NCI-H748 (cell line): ENCODE results near the gene UGP2.
A peak's percentile ranks its signal among the peaks of the same experiment; 100 is the strongest.
"Not testable (repeated sequence)": the region's sequence is repeated elsewhere in the genome, so short reads cannot be mapped to it uniquely, and the experiment has no call there.

Experiments used
- DNase-seq: peaks from one replicate; lab custom pipeline; 2025; ENCODE audit not compliant: unreplicated experiment; lab: John Stamatoyannopoulos, UW

UGP2 gene

GRCh38 chr2:63891488-63892030 is 49.9 kb downstream of the UGP2 start:
- DNase-seq: no peak

- DNase-seq: no peak
Observed at GRCh38 chr2:63893163-63893562, 51.5 kb downstream of the UGP2 start.

- no peak for DNase-seq
Observed at GRCh38 chr2:63894167-63894566, 52.5 kb downstream of the UGP2 start.

- no peak for DNase-seq
Observed at GRCh38 chr2:63898839-63899238, 57.1 kb downstream of the UGP2 start.

GRCh38 chr2:63899639-63900038 is 57.9 kb downstream of the UGP2 start:
- no peak for DNase-seq

GRCh38 chr2:63902149-63902548 is 60.5 kb downstream of the UGP2 start:
- DNase-seq: no peak

- DNase-seq: no peak
Observed at GRCh38 chr2:63903003-63903402, 61.3 kb downstream of the UGP2 start.

GRCh38 chr2:63914311-63914710 is 72.6 kb downstream of the UGP2 start:
- no peak for DNase-seq

- peak; percentile 15 for DNase-seq
Observed at GRCh38 chr2:63926815-63927214, 85.1 kb downstream of the UGP2 start.

- not testable (repeated sequence) for DNase-seq
Observed at GRCh38 chr2:63932104-63932503, 90.4 kb downstream of the UGP2 start.
